ENCODE measurements around the gene COQ2.
"Not testable (repeated sequence)": the region's sequence is repeated elsewhere in the genome, so short reads cannot be mapped to it uniquely, and the experiment has no call there.

DNA sequence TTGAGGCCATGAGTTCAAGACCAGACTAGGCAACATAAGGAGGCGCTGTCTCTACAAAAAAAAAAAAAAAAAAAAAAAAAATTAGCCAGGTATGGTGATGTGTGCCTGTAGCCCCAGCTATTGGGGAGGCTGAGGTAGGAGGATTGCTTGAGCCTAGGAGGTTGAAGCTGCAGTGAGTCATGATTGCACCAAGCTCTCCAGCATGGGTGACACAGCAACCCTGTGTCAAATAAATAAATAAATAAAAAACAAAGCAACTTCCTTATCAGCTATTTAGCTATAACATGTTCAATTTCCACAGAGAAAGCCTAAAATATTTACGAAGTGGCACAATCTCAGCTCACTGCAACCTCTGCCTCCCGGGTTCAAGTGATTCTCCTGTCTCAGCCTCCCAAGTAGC, 10.7 kb downstream of the COQ2 start:
- not testable (repeated sequence) for TF ChIP-seq CTCF (conservative IDR thresholded peaks at IDR 0.05; ENCODE audit: low read depth, low read length); EZH2 (IDR thresholded peaks at IDR 0.05; ENCODE audit: low read length, unreplicated experiment)
